PC-3 (cell line): ENCODE results near the gene NCAPD2.

ENCODE experiments used
- EZH2 ChIP-seq: fragments of 300-600 bp; sonication (generic); IDR thresholded peaks from one replicate; pipeline ENCODE4 v1.6.1; 2017; ENCODE audit warnings: antibody characterized with exemption, mild to moderate bottlenecking, low read length; ENCODE audit not compliant: unreplicated experiment
- TF ChIP-seq, protein P1 (sequence below): fragments of 300-600 bp; sonication (generic); conservative IDR thresholded peaks from 2 replicates; pipeline ENCODE4 v1.5.1; 2017; ENCODE audit warnings: antibody characterized with exemption, low read depth, mild to moderate bottlenecking, low read length

DNA sequence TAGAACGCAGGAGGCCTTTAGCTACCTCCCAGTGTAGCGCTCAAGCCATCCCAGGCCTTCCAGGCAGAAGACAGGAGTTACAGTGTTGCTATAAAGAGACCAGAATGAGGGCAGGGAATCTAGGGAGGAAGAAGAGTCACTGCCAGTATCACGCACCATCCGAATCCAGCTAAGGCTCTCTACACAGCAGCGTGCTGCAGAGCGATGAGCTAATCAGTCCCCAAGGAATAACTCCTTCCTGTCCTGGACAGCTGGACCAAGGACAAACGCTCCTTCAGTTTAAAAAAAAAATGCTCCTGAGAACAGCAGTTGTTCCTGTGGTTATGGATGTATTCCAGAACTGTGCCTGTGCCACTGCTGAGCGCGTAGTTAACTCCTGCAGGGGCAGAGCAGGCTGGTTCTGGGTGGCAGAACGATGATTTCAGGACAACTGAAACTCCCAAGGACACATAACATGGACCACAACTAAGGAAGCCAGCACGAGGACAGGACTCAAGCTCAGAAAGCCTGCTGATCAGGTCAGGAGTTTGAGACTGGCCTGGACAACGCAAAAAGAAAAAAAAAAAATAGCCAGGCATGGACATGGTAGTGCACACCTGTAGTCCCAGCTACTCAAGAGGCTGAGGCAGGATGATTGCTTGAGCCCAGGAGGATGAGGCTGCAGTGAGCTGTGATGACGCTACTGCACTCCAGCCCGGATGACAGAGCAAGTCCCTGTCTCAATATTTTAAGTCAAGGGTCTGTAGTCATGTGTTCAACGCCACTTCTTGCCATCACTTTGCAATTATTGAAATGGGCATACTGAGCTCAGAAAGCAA, 59.4 kb downstream of the NCAPD2 start:
- no peak for TF ChIP-seq EZH2
- TF ChIP-seq, protein P1, sequence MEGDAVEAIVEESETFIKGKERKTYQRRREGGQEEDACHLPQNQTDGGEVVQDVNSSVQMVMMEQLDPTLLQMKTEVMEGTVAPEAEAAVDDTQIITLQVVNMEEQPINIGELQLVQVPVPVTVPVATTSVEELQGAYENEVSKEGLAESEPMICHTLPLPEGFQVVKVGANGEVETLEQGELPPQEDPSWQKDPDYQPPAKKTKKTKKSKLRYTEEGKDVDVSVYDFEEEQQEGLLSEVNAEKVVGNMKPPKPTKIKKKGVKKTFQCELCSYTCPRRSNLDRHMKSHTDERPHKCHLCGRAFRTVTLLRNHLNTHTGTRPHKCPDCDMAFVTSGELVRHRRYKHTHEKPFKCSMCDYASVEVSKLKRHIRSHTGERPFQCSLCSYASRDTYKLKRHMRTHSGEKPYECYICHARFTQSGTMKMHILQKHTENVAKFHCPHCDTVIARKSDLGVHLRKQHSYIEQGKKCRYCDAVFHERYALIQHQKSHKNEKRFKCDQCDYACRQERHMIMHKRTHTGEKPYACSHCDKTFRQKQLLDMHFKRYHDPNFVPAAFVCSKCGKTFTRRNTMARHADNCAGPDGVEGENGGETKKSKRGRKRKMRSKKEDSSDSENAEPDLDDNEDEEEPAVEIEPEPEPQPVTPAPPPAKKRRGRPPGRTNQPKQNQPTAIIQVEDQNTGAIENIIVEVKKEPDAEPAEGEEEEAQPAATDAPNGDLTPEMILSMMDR = no peak
